ENCODE data around the gene DDX60. TPM values are rescaled to one million over a fixed set of nuclear protein-coding genes. Genes with fewer than 3 reads are reported as not detected.
"Not testable (repeated sequence)": the region's sequence is repeated elsewhere in the genome, so short reads cannot be mapped to it uniquely, and the experiment has no call there.

DDX60 gene
- total and polyA plus RNA-seq, 4 donors: 4.3 to 24.4 (median 13.1) TPM

- no peak for DNase-seq
- H3K4me3 ChIP-seq (ENCODE audit: low read length in 2 of 2): no peak overlapping the region
- peaks cover 0 to 4% of the 10 kb centered on the region in 2 donors for H3K36me3 ChIP-seq (ENCODE audit: control insufficient read depth in 1 of 2, insufficient read depth in 2 of 2, low read length in 1 of 2)
- H3K27me3 ChIP-seq (ENCODE audit: control insufficient read depth in 1 of 2, insufficient read depth in 2 of 2, low read length in 1 of 2): no peaks in the 10 kb centered on the region
- H3K9me3 ChIP-seq (ENCODE audit: control insufficient read depth, low read length): no peaks in the 10 kb centered on the region
- 68% methylated on average over 4 of the region's 4 CpGs for WGBS, 2 donors
- ATAC-seq (ENCODE audit: low FRiP score): no peak
- no peaks in the 10 kb centered on the region for H3K4me1 ChIP-seq (ENCODE audit: control insufficient read depth in 1 of 2, insufficient read depth in 2 of 2, low read length in 2 of 2)
- no peak overlapping the region for H3K27ac ChIP-seq (ENCODE audit: low read depth in 1 of 2, low read length in 2 of 2)
- intact Hi-C loops (cut with DNase I): no loop called here
Measured at GRCh38 chr4:168257768-168258167, 60.8 kb downstream of the DDX60 start.

DNA sequence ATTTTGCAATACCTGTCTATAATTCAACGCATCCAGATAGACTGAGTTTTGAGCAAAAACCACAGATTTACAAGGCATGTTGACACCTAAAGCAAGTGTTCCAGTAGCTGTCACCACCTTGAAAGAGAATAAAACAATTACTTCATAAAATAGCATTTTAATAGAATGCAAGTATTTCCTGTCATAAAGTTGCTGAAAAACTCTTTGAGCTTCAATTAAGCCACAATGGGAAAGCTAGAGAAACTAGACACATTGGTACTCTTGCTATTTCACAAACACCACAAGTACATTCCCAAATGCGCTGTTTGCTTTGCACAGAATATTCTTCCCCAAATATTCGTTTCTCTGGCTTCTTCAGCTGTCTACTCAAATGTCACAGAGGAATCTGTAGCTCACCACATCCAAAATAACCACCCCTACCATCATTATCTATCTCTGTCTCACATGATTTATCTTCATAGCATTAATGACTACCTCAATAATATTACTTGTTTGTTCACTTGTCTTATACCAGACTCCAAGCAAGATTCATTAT, 70.3 kb downstream of the DDX60 start:
- H3K4me1 ChIP-seq (ENCODE audit: control insufficient read depth in 1 of 2, insufficient read depth in 2 of 2, low read length in 2 of 2): no peaks in the 10 kb centered on the region
- no peak overlapping the region for H3K4me3 ChIP-seq (ENCODE audit: low read length in 2 of 2)
- no peak for ATAC-seq (ENCODE audit: low FRiP score)
- WGBS, 2 donors: 78 to 81% methylated on average over 3 of the region's 3 CpGs
- DNase-seq: no peak
- H3K27ac ChIP-seq (ENCODE audit: low read depth in 1 of 2, low read length in 2 of 2): no peak overlapping the region
- intact Hi-C loops (cut with DNase I): no loop called here
- peaks cover 4 to 5% of the 10 kb centered on the region in 2 donors for H3K36me3 ChIP-seq (ENCODE audit: control insufficient read depth in 1 of 2, insufficient read depth in 2 of 2, low read length in 1 of 2)
- no peaks in the 10 kb centered on the region for H3K9me3 ChIP-seq (ENCODE audit: control insufficient read depth, low read length)
- no peaks in the 10 kb centered on the region for H3K27me3 ChIP-seq (ENCODE audit: control insufficient read depth in 1 of 2, insufficient read depth in 2 of 2, low read length in 1 of 2)

DNA sequence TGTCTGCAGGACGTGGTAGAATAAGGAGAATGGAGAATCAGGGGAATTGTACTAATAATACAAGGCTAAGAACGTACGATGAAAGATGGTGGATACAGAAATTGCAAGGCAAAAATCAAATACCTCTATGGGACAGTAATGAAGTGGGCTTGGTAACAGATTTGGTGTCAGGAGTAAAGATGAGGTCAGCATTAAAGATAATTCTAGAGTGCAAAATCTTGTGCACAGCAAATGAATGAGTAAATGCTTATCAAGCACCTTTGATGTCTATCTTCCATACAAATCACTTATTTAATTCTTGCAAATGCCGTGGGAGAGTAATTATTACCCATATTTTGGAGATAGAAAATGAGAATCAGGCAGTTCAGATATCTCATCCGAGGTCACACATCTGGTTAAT, 70.9 kb downstream of the DDX60 start:
- no peak overlapping the region for H3K4me3 ChIP-seq (ENCODE audit: low read length in 2 of 2)
- intact Hi-C loops (cut with DNase I): no loop called here
- H3K36me3 ChIP-seq (ENCODE audit: control insufficient read depth in 1 of 2, insufficient read depth in 2 of 2, low read length in 1 of 2): peaks cover 4 to 5% of the 10 kb centered on the region in 2 donors
- H3K9me3 ChIP-seq (ENCODE audit: control insufficient read depth, low read length): no peaks in the 10 kb centered on the region
- no peak overlapping the region for H3K27ac ChIP-seq (ENCODE audit: low read depth in 1 of 2, low read length in 2 of 2)
- H3K4me1 ChIP-seq (ENCODE audit: control insufficient read depth in 1 of 2, insufficient read depth in 2 of 2, low read length in 2 of 2): no peaks in the 10 kb centered on the region
- ATAC-seq (ENCODE audit: low FRiP score) (no peak), DNase-seq (no peak)
- WGBS, 2 donors: 94% methylated on average over 5 of the region's 5 CpGs
- H3K27me3 ChIP-seq (ENCODE audit: control insufficient read depth in 1 of 2, insufficient read depth in 2 of 2, low read length in 1 of 2): no peaks in the 10 kb centered on the region

DNA sequence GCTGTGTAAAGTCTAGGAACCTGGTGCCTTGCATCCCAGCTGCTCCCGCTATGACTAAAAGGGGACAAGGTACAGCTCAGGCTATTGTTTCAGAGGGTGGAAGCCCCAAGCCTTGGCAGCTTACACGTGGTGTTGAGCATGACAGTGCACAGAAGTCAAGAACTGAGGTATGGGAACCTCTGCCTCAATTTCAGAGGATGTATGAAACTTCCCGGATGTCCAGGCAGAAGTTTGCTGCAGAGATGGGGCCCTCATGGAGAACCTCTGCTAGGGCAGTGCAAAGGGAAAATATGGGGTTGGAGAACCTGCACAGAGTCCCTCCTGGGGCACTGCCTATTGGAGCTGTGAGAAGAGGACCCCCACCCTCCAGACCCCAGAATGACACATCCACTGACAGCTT, 76.6 kb downstream of the DDX60 start:
- Histone ChIP-seq H3K27ac (ENCODE audit: low read depth in 1 of 2, low read length in 2 of 2) (no peak overlapping the region), H3K4me3 (ENCODE audit: low read length in 2 of 2) (no peak overlapping the region), H3K9me3 (ENCODE audit: control insufficient read depth, low read length) (no peaks in the 10 kb centered on the region), H3K4me1 (ENCODE audit: control insufficient read depth in 1 of 2, insufficient read depth in 2 of 2, low read length in 2 of 2) (no peaks in the 10 kb centered on the region), H3K27me3 (ENCODE audit: control insufficient read depth in 1 of 2, insufficient read depth in 2 of 2, low read length in 1 of 2) (no peaks in the 10 kb centered on the region), H3K36me3 (ENCODE audit: control insufficient read depth in 1 of 2, insufficient read depth in 2 of 2, low read length in 1 of 2) (peaks cover 2 to 5% of the 10 kb centered on the region in 2 donors)
- 80 to 86% methylated on average over 3 of the region's 3 CpGs for WGBS, 2 donors
- DNase-seq: no peak
- intact Hi-C loops (cut with DNase I): no loop called here
- ATAC-seq (ENCODE audit: low FRiP score): no peak

DNA sequence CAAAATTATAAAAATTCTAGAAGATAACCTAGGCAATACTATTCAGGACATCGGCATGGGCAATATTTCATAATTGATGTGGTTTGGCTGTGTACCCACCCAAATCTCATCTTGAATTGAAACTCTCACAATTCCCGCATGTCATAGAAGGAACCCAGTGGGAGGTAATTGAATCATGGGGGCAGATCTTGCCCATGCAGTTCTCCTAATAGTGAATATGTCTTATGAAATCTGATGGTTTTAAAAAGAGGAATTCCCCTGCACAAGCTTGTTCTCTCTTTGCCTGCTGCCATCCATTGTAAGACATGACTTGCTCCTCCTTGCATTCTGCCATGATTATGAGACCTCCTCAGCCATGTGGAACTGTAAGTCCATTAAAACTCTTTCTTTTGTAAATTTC, 77.7 kb downstream of the DDX60 start:
- ATAC-seq (ENCODE audit: low FRiP score): no peak
- no peak overlapping the region for H3K4me3 ChIP-seq (ENCODE audit: low read length in 2 of 2)
- WGBS, 2 donors: 94 to 98% methylated on average over 2 of the region's 2 CpGs
- H3K36me3 ChIP-seq (ENCODE audit: control insufficient read depth in 1 of 2, insufficient read depth in 2 of 2, low read length in 1 of 2): peaks cover 2 to 5% of the 10 kb centered on the region in 2 donors
- H3K9me3 ChIP-seq (ENCODE audit: control insufficient read depth, low read length): no peaks in the 10 kb centered on the region
- no peaks in the 10 kb centered on the region for H3K27me3 ChIP-seq (ENCODE audit: control insufficient read depth in 1 of 2, insufficient read depth in 2 of 2, low read length in 1 of 2)
- no peak for DNase-seq
- no peaks in the 10 kb centered on the region for H3K4me1 ChIP-seq (ENCODE audit: control insufficient read depth in 1 of 2, insufficient read depth in 2 of 2, low read length in 2 of 2)
- no peak overlapping the region for H3K27ac ChIP-seq (ENCODE audit: low read depth in 1 of 2, low read length in 2 of 2)
- intact Hi-C loops (cut with DNase I): no loop called here

DNA sequence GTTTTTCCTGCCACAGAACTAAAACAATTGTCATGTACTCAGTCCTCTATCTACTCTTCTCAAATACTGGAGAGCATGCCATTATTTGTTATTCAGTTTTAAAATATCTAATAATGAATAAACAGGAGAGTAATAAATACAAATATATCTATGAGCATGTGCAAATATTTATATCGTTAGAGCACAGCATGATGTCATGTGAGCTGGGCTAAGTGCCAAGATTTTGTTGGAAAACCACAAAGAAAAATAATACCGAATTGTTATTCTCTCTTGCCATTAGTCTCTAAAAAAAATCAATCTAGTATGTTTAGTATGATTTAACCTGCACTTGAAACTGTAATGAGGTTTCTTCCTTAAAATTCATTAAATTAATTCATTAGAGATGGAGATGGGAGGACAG, 97.3 kb downstream of the DDX60 start:
- no peak for DNase-seq
- Histone ChIP-seq H3K9me3 (ENCODE audit: control insufficient read depth, low read length) (peaks cover 3% of the 10 kb centered on the region), H3K4me1 (ENCODE audit: control insufficient read depth in 1 of 2, insufficient read depth in 2 of 2, low read length in 2 of 2) (no peaks in the 10 kb centered on the region), H3K27ac (ENCODE audit: low read depth in 1 of 2, low read length in 2 of 2) (no peak overlapping the region), H3K27me3 (ENCODE audit: control insufficient read depth in 1 of 2, insufficient read depth in 2 of 2, low read length in 1 of 2) (no peaks in the 10 kb centered on the region), H3K4me3 (ENCODE audit: low read length in 2 of 2) (no peak overlapping the region), H3K36me3 (ENCODE audit: control insufficient read depth in 1 of 2, insufficient read depth in 2 of 2, low read length in 1 of 2) (peaks cover 3 to 4% of the 10 kb centered on the region in 2 donors)
- ATAC-seq (ENCODE audit: low FRiP score): no peak
- intact Hi-C loops (cut with DNase I): no loop called here
- 2 to 8% methylated on average over 2 of the region's 2 CpGs for WGBS, 2 donors

DNA sequence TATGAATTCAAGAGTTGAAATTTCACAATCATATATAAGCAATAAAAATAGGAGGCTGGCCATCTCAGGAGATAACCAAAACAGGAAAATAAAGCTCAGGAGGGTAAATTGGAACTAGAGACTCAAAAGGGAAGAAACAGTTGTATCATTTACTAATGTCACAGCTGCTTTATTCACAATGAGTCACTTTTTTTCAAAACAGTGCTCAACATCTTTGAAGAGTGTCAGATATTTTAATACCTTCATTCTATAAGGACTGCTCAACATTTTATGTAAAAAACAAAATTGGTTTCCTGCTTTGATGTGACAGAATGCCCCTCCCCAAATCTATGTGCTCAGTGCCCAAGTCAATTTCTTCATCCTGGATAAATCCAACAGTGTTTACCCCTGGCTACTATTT, 97.7 kb downstream of the DDX60 start:
- Histone ChIP-seq H3K9me3 (ENCODE audit: control insufficient read depth, low read length) (peaks cover 3% of the 10 kb centered on the region), H3K27ac (ENCODE audit: low read depth in 1 of 2, low read length in 2 of 2) (no peak overlapping the region), H3K27me3 (ENCODE audit: control insufficient read depth in 1 of 2, insufficient read depth in 2 of 2, low read length in 1 of 2) (no peaks in the 10 kb centered on the region), H3K4me1 (ENCODE audit: control insufficient read depth in 1 of 2, insufficient read depth in 2 of 2, low read length in 2 of 2) (no peaks in the 10 kb centered on the region), H3K36me3 (ENCODE audit: control insufficient read depth in 1 of 2, insufficient read depth in 2 of 2, low read length in 1 of 2) (peaks cover 3 to 4% of the 10 kb centered on the region in 2 donors), H3K4me3 (ENCODE audit: low read length in 2 of 2) (no peak overlapping the region)
- ATAC-seq (ENCODE audit: low FRiP score): no peak
- no peak for DNase-seq
- intact Hi-C loops (cut with DNase I): no loop called here

GRCh38 chr4:168218645-168219044, 99.9 kb downstream of the DDX60 start:
- H3K36me3 ChIP-seq (ENCODE audit: control insufficient read depth in 1 of 2, insufficient read depth in 2 of 2, low read length in 1 of 2): peaks cover 3 to 4% of the 10 kb centered on the region in 2 donors
- ATAC-seq (ENCODE audit: low FRiP score): no peak

DNA sequence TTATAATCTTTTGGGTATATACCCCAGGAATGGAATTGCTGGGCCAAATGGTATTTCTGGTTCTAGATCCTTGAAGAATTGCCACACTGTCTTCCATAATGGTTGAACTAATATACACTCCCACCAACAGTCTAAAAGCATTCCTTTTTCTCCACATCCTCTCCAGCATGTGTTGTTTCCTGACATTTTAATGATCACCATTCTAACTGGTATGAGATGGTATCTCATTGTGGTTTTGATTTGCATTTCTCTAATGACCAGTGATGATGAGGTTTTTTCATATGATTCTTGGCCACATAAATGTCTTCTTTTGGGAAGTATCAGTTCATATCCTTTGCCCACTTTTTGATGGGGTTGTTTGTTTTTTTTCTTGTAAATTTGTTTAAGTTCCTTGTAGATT, 105.0 kb downstream of the DDX60 start:
- H3K9me3 ChIP-seq (ENCODE audit: control insufficient read depth, low read length); H3K4me3 ChIP-seq (ENCODE audit: low read length in 2 of 2); intact Hi-C loops (cut with DNase I); H3K4me1 ChIP-seq (ENCODE audit: control insufficient read depth in 1 of 2, insufficient read depth in 2 of 2, low read length in 2 of 2); H3K36me3 ChIP-seq (ENCODE audit: control insufficient read depth in 1 of 2, insufficient read depth in 2 of 2, low read length in 1 of 2); H3K27me3 ChIP-seq (ENCODE audit: control insufficient read depth in 1 of 2, insufficient read depth in 2 of 2, low read length in 1 of 2); ATAC-seq (ENCODE audit: low FRiP score); H3K27ac ChIP-seq (ENCODE audit: low read depth in 1 of 2, low read length in 2 of 2); DNase-seq: not testable (repeated sequence)

More at GRCh38 chr4:168218645-168219044, 99.9 kb downstream of the DDX60 start:
- 94 to 100% methylated on average over 1 of the region's 1 CpG for WGBS, 2 donors
- no peaks in the 10 kb centered on the region for H3K4me1 ChIP-seq (ENCODE audit: control insufficient read depth in 1 of 2, insufficient read depth in 2 of 2, low read length in 2 of 2)
- no peaks in the 10 kb centered on the region for H3K27me3 ChIP-seq (ENCODE audit: control insufficient read depth in 1 of 2, insufficient read depth in 2 of 2, low read length in 1 of 2)
- H3K4me3 ChIP-seq (ENCODE audit: low read length in 2 of 2): no peak overlapping the region
- H3K9me3 ChIP-seq (ENCODE audit: control insufficient read depth, low read length): peaks cover 3% of the 10 kb centered on the region
- H3K27ac ChIP-seq (ENCODE audit: low read depth in 1 of 2, low read length in 2 of 2): no peak overlapping the region
- intact Hi-C loops (cut with DNase I): no loop called here
- no peak for DNase-seq
